Epithelial cell of esophagus (primary cell): Measurements from ENCODE around the gene CXCL1.

Experiments used
- DNase-seq: peaks from one replicate; pipeline ENCODE4 v3.0.0; 2010; ENCODE audit warnings: low read depth
- H3K4me3 ChIP-seq: 2 replicates; pipeline ENCODE4 v1.5.1; 2011; ENCODE audit warnings: mild to moderate bottlenecking, low read length, control low read depth
- CTCF ChIP-seq: IDR thresholded peaks from 2 replicates; pipeline ENCODE4 v1.5.1; 2011; ENCODE audit warnings: low read depth, mild to moderate bottlenecking, low read length, control low read depth, inconsistent platforms; ENCODE audit not compliant: insufficient read depth; ENCODE audit errors: missing control alignments

Gene CXCL1

DNA sequence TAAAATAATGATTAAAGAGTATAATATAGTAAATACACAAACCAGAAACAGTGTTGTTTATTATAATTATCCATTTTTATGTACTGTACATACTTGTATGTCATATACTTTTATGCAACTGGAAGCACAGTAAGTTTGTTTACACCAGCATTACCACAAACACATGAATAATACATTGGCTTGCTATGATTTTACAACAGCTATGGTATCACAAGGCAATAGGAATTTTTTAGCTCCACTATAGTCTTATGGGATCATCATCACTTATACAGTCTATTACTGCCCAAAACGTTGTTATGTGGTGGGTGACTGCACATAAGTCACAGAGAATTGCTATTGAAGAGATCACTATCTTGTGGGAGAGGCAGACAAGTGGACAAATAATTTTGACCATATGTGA is 17.9 kb upstream of the CXCL1 start:
- TF ChIP-seq CTCF = no peak
- H3K4me3 ChIP-seq = no peak overlapping the region
- DNase-seq = no peak

- TF ChIP-seq CTCF = no peak
- H3K4me3 ChIP-seq = no peak overlapping the region
- DNase-seq = no peak
Observed at GRCh38 chr4:73852771-73853170, 16.4 kb upstream of the CXCL1 start.

GRCh38 chr4:73853246-73853704 is 15.9 kb upstream of the CXCL1 start, which contains the start of gene PF4V1:
PF4V1 (plus strand) TSS chr4:73853296; CDS start chr4:73853363, 67 bp downstream.
- H3K4me3 ChIP-seq = peak within 1 kb of the TSS; percentile 4
- peak; percentile 35 for TF ChIP-seq CTCF
- no peak for DNase-seq

DNA sequence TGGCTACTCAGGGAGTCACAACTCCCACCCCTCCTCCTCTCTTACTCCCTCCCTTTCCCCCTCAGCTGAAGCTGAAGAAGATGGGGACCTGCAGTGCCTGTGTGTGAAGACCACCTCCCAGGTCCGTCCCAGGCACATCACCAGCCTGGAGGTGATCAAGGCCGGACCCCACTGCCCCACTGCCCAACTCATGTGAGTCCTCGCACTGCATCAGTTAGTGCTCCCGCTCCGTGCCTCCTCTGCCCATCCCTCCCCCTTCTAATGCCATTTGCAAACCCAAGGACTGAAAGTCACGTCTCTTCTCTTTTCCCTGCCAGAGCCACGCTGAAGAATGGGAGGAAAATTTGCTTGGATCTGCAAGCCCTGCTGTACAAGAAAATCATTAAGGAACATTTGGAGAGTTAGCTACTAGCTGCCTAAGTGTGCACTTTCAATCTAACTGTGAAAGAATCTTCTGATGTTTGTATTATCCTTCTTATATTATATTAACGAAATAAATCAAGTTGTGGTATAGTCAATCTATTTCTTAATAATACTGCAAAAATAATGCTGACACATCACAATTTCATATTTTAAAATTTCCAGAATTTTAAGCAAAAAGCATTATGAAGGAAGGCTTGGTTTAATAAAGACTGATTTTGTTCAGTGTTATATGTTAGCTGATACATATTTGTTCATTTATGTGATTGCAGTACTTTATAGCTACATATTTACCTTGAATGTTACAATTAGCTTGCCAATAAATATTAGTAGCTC is 15.3 kb upstream of the CXCL1 start:
- DNase-seq = no peak
- H3K4me3 ChIP-seq = no peak overlapping the region
- TF ChIP-seq CTCF = no peak

DNA sequence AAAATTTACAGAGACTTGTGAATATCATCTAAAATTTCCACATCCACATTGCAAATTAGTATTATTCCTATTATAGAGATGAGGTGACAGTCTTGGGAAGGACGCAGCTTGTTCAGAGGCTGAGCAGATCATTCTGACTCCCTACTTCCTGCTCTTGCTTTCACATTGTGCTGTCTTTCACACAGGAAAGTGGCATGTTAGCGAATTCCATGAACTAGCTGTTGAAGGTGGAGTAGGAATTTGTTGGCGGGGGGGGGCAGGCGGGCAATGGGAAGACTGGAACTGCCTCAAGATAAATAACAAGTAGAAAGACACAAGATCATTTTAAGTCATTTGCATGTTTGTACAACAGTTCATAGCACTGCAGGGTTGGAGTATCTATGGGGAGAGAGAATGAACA is 13.8 kb upstream of the CXCL1 start:
- DNase-seq = peak; percentile 35
- no peak overlapping the region for H3K4me3 ChIP-seq
- TF ChIP-seq CTCF = no peak

- H3K4me3 ChIP-seq = no peak overlapping the region
- peak; percentile 27 for DNase-seq
- TF ChIP-seq CTCF = no peak
Observed at GRCh38 chr4:73856518-73856917, 12.7 kb upstream of the CXCL1 start.

GRCh38 chr4:73859614-73860088 is 9.5 kb upstream of the CXCL1 start:
- no peak for DNase-seq
- TF ChIP-seq CTCF = no peak
- no peak overlapping the region for H3K4me3 ChIP-seq
